Measurements from ENCODE around the gene TAS2R1. TPM values are rescaled to one million over a fixed set of nuclear protein-coding genes. Genes with fewer than 3 reads are reported as not detected.

Gene TAS2R1
- not detected for total RNA-seq

- DNase-seq (ENCODE audit: low read depth in 2 of 3, low spot score in 2 of 3), result no peak
These were observed at the start of gene TAS2R1 for GRCh38 chr5:9630251-9630650. TAS2R1 (minus strand) TSS chr5:9630351; CDS start chr5:9630032, 319 bp downstream.

- no peak for DNase-seq (ENCODE audit: low read depth in 2 of 3, low spot score in 2 of 3)
These were observed 40.2 kb upstream of the TAS2R1 start for GRCh38 chr5:9670371-9670770.

- DNase-seq (ENCODE audit: low read depth in 2 of 3, low spot score in 2 of 3), result no peak
These were observed 37.8 kb upstream of the TAS2R1 start for GRCh38 chr5:9667906-9668305.

- DNase-seq (ENCODE audit: low read depth in 2 of 3, low spot score in 2 of 3), result no peak
These were observed 33.7 kb upstream of the TAS2R1 start for GRCh38 chr5:9663891-9664290.

GRCh38 chr5:9661316-9662015 is 31.3 kb upstream of the TAS2R1 start:
- DNase-seq (ENCODE audit: low read depth in 2 of 3, low spot score in 2 of 3), result no peak

- DNase-seq (ENCODE audit: low read depth in 2 of 3, low spot score in 2 of 3), result no peak
These were observed 28.6 kb upstream of the TAS2R1 start for GRCh38 chr5:9658706-9659105.

GRCh38 chr5:9657819-9658218 is 27.7 kb upstream of the TAS2R1 start:
- DNase-seq (ENCODE audit: low read depth in 2 of 3, low spot score in 2 of 3), result no peak

- no peak for DNase-seq (ENCODE audit: low read depth in 2 of 3, low spot score in 2 of 3)
These were observed 25.5 kb upstream of the TAS2R1 start for GRCh38 chr5:9655641-9656040.

GRCh38 chr5:9654886-9655285 is 24.7 kb upstream of the TAS2R1 start:
- DNase-seq (ENCODE audit: low read depth in 2 of 3, low spot score in 2 of 3), result no peak

GRCh38 chr5:9653811-9654210 is 23.7 kb upstream of the TAS2R1 start:
- DNase-seq (ENCODE audit: low read depth in 2 of 3, low spot score in 2 of 3), result no peak

GRCh38 chr5:9653061-9653460 is 22.9 kb upstream of the TAS2R1 start:
- no peak for DNase-seq (ENCODE audit: low read depth in 2 of 3, low spot score in 2 of 3)

GRCh38 chr5:9652295-9652694 is 22.1 kb upstream of the TAS2R1 start:
- no peak for DNase-seq (ENCODE audit: low read depth in 2 of 3, low spot score in 2 of 3)

GRCh38 chr5:9646843-9647242 is 16.7 kb upstream of the TAS2R1 start:
- no peak for DNase-seq (ENCODE audit: low read depth in 2 of 3, low spot score in 2 of 3)

- no peak for DNase-seq (ENCODE audit: low read depth in 2 of 3, low spot score in 2 of 3)
These were observed 14.5 kb upstream of the TAS2R1 start for GRCh38 chr5:9644630-9645029.

GRCh38 chr5:9642621-9643020 is 12.5 kb upstream of the TAS2R1 start:
- DNase-seq (ENCODE audit: low read depth in 2 of 3, low spot score in 2 of 3), result no peak

- no peak for DNase-seq (ENCODE audit: low read depth in 2 of 3, low spot score in 2 of 3)
These were observed 11.7 kb upstream of the TAS2R1 start for GRCh38 chr5:9641806-9642355.

- DNase-seq (ENCODE audit: low read depth in 2 of 3, low spot score in 2 of 3), result no peak
These were observed 2.3 kb upstream of the TAS2R1 start for GRCh38 chr5:9632495-9632894.

GRCh38 chr5:9627541-9627940 is 2.6 kb downstream of the TAS2R1 start:
- no peak for DNase-seq (ENCODE audit: low read depth in 2 of 3, low spot score in 2 of 3)

GRCh38 chr5:9626955-9627354 is 3.2 kb downstream of the TAS2R1 start:
- no peak for DNase-seq (ENCODE audit: low read depth in 2 of 3, low spot score in 2 of 3)

GRCh38 chr5:9625731-9626130 is 4.4 kb downstream of the TAS2R1 start:
- no peak for DNase-seq (ENCODE audit: low read depth in 2 of 3, low spot score in 2 of 3)

GRCh38 chr5:9625286-9625685 is 4.9 kb downstream of the TAS2R1 start:
- DNase-seq (ENCODE audit: low read depth in 2 of 3, low spot score in 2 of 3), result no peak

GRCh38 chr5:9624196-9624947 is 5.8 kb downstream of the TAS2R1 start:
- DNase-seq (ENCODE audit: low read depth in 2 of 3, low spot score in 2 of 3), result no peak
